NCI-H2227 (cell line): ENCODE data around the gene AVP.

ENCODE experiments used
- DNase-seq: peaks from one replicate; lab custom pipeline; 2025; ENCODE audit not compliant: unreplicated experiment; lab: John Stamatoyannopoulos, UW

The AVP gene

DNA sequence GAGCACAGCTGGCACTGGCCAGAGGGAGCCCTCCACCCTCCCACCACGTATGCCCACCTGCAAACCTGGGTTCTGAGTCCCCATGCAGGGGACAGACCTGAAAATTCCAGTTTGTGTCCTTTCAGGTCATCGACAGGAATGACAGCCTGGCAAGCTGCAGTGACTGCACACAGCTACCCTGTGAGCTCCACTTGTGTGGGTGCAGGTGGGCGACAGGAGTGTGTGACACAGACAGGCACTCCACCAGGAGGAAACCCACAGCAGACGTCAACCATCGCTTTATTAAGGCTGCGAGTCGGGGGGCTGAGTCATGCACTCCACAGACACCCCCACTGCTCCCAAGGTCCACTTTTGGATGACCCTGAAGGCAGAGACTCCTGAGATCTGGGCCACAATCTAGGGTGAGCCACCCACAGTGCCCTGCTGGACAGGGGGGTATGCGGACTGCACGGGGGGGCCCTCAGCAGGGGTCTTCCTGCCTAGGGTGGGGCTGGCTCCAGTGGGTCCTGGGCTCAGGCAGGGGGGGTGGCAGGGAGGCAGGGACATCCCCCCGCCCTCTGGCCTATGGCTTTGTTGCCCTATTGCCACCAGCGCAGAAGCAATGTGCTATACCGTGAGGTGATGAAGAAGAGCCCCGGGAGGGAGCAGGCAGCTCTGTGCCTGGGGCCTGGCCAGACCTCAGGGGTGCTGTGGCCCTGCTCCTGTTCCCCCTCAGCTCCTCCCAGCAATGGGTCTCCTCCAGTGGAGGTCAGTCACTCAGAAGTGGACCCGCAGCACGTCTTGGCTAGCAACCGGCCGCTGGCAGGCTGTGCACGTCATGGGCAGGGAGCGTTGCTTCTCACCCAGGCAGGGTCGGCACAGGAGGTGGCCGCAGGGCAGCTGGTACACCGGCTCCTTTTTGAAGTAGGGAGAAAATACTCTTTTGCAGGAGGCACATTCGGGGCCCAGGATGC lies 25.1 kb upstream of the AVP start:
- no peak for DNase-seq

DNA sequence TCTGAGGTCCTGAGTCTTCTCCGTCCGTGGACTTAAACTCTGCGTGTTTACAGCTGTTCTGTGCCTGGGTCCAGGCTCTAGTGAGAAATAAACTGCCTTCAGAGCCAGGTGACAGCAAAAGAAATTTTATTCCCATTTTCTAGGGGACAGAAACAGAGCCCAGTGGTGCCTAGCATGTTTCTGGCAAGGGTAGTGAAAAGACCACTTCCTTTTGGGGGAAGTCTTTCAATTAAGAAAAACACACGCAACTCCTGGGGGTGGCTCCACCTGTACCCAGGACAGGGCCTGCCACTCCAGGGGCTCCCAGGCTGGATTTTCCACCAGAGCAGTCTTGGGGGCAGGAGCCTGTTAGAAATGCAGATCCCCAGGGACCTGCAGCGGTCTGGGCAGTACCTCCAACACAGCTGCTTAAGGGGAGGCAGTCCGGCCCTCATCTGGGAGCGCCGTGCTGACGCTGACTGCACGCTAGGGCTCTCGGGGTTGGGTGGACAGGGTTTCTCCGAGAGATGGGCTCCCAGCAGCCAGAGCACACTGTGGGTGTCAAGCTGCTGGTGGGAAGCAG lies 23.0 kb upstream of the AVP start:
- DNase-seq = no peak

DNA sequence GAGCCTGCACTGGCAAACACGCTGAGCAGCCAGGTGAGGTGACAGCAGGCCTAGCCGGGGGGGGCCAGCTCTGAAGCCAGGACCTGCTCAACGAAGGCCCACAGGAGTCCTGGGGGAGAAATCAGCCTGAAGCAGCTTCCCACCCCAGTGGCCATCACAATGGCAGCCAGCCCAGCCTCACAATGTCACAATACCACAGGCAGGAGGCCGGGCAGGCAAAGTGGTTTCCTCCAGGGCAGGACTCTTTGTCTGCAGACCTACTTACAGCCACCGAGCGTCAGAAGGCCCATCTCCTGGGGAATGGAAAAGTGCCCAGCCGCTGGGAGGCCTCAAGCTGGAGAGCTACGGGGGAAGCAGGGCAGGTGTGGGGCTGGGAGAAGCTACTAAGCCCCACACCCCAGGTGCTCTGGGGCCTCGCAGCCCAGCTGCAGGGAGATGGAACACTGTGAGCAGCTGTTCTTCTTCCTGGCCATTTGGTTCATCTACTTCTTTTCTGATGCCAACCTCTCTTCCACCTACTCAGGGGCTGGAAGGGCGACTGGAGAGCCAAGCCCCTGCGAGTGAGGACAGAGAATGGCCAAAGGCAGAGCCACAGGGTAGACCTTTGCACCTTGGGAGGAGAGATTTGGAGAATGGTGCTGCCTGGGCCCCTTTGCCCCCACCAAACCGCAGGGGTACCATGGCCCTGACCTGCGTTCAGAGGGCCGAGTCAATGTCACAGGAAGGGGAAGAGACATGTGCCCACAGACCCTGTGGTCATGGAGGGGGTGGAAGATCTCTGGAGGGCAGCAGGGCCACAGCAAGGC lies 22.3 kb upstream of the AVP start:
- DNase-seq = no peak

DNA sequence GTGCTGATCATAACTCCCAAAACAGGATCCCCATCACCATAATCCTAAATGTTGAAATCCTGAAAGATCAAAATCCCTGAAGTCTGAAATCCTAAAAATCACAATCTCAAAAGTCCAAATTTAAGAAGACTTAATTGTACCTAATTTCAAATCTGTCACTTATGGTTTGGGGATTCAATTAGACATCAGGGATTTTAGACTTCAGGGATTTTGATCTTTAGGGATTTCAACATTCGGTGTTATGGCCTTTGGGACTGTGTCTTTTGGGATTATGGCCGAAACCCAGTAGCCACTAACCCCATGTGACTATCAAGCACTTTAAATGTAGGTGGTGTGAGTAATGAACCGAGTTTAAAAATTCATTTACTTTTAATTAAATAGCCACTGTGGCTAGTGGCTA lies 21.7 kb upstream of the AVP start:
- DNase-seq = no peak

DNA sequence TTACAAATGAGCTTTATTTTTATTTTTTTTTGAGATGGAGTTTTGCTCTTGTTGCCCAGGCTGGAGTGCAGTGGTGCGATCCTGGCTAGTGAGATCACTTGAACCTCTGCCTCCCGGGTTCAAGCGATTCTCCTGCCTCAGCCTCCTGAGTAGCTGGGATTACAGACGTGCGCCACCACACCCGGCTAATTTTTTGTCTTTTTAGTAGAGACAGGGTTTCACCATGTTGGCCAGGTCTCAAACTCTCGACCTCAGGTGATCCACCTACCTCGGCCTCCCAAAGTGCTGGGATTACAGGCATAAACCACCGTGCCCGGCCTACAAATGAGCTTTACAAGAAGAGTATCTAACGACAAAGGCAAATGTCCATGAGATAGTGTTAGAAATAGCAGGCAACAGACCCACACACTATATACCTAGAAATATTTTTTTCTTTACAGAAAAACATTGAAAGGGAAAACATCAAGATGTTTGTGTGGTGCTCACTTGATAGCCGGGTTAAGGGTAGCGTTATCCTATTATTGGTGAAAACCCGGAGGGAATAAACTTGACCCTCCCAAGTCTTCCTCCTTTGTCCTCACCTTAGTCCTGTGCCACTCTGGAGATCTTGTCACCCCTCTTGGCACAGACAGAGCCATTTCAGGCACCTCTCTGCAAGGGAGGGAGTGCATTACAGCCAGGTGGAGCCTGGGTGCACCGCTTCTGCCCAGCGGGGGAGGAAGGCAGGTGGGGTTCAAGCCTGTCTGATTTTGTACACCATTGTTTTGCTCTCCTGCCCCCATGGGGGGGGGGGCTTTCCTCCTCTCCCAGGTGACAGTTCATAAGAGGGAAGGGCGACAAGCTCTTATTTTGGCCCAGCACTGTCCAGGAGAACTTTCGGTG lies 21.0 kb upstream of the AVP start:
- DNase-seq = no peak

DNA sequence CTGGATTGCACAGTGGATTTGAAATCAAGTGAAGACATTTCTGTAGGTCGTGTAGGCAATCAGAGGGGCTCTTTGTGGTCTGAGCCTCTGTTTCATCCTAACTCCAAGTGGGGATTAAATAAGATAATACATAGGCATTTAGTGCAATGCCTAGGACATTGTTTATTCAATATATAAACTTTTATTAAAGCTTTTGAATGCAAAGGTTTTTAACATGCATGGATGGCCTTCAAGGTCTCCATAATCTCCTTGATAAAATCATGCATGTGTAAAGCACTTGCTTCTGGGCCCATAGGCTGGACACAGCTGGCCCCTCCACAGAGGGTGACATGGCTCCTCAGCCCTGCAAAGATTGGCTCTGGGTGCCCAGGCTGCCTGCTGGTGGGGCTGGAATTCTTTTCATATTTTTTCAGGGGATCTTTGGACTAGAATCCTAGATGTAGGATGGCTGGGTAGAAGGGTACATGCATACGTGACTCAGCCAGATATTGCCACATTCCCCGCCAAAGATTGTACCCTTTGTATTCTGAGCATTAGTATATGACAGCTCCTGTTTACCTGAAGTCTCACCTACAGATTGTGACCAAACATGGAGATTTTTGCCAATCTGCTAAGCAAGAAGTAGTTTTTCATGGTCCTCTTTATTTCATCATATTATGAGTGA lies 19.0 kb upstream of the AVP start:
- no peak for DNase-seq

DNA sequence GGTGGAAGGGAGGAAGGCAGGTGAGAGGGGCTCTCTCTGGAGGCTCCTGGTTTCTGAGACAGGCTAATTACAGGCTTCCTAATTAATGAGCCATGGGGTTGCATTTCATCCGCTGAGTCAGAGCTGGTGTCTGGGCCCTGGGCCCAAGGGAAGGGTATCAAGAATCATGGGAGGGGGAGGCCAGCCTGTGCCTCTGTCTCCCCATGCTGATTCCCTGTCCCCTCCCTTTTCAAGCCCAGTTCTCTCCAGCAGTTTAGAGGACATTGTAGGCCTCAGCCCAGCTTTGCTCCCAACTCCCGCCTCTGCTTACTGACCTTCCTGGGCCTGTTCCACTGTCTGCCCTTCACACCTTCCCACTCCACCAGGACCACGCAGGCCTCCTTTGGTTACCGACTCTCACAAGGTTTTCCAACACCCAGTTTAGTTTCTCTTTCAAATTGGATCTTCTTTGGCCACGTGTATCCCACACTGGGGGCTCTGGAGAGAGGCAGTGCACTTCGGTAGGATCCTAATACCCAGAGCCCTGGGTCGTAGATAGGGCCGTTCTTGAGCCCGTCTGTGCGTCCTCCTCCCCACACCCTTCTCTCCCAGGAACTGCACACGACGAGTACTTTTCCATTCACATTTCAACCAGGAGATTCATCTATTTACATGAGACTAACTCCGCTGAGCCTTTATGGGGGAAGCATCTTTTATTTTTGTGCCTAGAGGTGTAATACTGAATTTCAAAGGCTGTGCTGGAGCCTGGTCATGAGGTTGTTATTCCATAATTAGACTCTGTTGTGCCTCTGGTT lies 18.2 kb upstream of the AVP start:
- no peak for DNase-seq

DNA sequence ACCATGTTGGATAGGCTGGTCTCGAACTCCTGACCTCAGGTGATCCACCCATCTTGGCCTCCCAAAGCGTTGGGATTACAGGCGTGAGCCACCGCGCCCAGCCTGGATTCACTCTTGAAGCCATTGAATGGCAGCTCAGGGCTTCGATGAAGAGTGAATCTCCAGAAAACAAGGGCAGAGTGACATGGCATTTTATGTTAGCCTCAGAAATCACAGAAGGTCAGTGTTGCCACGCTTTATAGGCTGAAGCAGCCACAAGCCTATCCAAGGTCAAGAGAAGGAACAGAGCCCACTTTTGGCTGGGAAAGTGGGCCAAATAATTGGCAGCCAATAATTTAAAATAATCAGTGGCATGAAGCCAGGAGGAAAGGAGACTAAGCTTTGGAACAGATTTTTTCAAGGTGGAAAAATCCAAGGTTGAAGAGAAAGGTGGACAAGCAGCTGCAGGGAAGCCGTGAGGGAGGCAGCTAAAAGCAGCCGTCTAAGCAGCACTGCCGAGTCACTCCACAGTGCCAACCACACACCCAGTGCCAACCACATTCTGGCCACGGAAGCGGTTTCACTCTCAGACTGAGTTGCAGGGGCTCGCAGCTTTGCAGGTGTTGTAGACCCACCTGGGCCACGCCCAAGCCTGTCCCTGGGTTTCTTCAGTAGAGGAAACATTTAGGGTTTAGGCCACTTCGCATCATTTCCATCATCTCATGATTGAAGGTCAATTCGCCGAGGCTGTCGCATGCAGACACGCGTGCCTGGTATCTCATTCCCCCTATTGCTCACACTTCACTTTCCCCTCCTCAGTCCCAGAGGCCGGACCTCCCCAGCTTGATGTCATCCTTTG lies 17.4 kb upstream of the AVP start:
- DNase-seq = no peak

DNA sequence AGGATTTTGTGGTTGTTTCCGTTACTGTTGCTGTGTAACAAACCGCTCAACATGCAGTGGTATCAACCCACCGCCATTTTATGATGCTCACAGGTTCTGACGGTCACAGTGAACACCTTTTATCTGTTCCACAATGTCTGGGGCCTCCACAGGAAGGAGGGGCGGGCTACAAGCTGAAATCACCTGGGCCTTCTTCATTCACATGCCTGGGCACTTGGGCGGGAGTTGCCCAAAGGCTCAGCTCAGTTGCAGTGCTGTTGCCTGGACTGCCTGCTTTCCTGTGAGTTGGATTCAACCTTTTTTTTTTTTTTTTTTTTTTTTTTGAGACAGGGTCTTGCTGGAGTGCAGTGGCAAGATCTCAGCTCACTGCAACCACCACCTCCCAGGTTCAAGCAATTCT lies 16.7 kb upstream of the AVP start:
- DNase-seq = no peak

DNA sequence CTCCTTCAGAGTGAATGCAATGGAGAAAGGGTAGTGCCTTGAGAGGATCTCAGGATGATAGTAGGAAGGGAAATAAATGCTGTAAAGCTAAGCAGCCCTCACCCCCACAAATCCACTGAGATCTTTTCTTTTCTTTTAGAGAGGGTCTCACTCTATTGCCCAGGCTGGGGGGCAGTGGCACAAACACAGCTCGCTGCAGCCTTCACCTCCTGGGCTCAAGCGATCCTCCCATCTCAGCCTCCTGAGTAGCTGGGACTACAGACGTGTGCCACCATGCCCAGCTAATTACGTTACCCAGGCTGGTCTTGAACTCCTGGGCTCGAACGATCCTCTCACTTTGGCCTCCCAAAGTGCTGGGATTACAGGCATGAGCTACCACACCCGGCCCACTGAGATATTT lies 16.0 kb upstream of the AVP start:
- no peak for DNase-seq

DNA sequence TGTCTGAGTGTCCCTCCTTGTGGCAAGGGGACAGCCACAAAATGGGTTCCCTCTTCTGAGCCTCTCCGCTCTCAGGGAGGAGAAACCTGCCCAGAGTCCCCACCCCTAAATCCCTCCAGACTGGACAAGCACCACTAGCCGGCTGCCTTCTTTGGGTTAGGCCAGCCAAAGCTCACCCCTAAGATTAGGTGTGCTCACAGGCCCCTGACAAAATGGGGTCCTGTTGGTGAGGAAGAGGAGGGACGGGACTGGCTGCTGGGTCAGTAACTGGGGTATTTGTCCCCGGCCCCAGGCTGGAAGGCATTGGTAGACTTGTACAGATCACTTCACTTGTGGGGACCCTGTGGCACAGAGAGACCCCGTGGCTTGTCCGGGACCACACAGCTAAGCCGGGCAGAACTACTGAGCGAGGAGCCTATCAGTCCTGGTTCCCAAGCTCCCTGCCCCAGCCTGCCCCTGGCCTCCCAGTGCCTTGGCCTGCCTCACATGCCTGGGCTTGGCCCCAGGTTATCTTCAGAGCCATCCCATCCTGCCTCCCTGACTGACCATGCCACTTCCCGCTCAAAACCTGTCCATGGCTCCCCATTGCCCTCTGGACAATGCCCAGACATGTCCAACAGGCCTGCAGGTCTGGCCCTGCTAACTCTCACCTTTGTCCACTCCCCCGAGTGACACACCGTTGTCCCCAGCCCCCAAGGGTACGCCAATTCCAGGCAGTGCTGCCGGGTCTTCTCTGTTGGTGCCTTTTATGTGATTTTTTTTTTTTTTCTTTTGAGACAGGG lies 10.5 kb upstream of the AVP start:
- no peak for DNase-seq

DNA sequence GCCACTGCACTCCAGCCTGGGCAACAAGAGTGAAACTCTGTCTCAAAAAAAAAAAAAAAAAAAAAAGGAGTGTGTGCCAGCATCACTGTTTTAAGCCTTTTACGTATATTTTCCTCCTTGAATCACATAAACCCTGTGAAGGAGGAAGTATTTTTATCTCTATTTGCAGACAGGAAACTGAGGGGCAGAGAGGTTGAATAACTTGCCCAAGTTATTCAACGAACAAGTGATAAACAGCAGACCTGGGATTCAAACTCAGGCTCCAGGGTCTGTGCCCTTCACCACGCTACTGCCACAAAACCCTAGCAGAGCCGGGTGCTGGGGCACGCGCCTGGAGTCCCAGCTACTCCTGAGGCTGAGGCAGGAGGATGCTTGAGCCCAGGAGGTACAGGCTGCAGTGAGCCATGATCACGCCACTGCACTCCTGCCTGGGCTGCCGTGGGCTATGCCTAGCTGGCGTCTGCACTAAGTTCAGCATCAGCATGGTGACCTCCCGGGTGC lies 9.4 kb upstream of the AVP start:
- no peak for DNase-seq

DNA sequence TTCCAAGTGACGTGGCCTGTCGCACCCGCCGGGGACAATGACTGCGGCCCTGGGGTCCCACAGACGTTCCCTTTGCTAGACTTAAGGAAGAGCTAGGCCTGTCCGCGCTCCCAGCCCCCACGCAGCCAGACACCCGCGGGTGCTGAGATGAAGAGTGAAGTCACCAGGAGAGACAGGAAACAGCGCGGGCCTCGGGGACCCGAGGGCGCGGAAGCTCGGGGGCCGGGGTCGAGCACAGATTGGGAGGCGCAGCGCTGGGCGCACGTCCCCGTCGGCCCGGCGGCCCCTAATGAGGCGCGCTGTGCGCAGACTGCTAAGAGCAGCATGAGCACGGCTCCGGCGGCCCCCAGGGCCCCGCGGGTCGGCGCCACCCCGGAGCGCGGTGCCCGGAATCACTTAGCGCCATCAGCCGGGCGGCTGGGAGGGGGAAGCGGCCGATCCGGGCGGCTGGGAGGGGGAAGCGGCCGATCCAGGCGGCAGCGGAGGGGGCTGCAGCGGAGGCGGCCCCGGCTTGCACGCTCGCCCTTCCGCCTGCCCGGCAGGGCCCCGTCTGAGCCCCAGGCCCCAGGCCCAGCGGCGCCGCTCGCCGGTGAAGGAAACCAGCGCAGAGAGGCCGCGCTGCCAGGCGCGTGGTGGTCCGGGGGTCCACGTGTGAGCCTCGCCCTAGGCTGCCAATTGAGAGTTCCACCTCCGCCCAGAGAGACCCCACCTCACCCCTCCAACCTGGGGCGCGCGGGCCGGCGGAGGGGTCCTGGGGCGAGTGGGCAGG lies 8.3 kb upstream of the AVP start:
- no peak for DNase-seq

DNA sequence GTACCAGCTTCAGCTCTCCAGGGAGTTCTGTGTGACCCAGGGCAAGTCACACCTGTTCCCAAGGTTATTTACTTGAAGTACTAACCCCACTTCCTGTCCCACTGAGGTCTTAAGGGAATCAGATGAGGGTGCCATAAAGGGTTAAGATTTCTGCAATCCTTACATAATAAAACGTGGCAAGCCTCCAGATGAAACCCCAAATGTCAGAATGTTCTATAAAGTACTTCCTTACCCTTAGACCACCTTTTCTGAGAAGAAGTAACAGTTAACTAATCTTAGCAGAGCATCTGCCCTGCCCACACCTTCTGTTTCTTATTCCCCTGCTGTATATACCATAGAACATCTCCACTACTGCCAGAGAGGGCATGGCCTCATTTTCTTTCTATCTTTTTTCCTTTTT lies 6.0 kb upstream of the AVP start:
- no peak for DNase-seq

DNA sequence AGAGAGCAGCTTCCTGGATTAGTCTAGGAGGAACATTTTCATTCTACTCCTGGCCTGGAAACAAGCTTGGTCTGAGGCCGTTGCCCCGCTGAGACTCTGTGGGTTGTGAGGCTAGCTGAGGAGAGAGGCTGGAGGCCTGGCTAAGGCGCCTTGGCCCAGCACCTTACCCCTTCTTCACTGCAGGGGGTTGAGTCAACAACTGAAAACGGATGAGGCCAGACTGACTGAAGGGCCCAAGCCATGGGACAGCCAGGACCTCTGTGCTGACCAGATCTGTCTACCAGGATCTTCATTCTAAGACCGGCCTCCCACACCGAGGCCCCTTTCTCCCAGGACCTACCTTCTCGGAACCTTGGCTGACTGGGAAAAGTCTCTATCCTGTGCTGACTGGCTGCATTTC lies 3.5 kb upstream of the AVP start:
- DNase-seq = no peak

DNA sequence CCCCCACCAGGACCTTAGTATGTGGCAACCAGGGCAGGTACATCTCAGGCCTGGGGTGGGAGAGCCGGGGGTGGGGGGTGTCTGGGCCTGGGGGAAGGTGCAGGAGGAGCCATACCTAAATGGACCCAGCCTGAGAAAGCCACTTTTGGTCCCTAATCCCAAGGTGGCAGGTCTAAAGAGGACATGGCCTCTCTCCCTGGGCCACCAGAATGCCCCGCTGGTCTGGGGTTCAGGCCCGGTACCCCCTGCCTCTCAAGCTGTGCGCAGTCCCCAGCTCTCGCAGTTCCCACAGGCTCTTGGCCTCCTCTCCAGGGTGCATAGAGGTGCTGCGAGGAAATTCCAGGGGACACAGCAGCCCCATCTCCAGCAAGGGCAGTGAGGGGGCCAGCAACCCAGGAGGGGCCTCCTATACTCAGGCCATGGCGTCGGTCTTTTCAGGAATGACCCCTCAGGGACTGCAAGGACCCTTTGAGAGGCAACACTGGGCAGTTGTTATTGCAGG lies 1.1 kb upstream of the AVP start:
- no peak for DNase-seq

DNA sequence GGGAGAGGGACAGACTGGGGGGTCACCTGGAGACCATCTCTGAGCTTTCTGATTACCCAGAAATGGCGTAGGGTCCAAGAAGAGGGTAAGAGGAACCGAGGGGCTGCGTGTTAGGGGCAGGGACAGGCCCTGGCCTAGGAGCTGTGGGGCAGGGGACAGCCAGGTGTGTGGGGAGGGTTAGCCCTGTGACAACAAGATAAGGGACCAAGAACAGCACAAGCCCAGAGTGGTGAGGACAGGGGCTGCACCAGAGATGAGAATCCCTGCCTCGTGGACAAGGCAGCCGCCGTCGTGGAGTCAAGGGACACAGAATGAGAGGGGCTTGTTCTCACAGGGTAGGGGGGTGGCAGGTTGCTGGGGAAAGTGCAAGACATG lies 449 bp upstream of the AVP start:
- no peak for DNase-seq
